Lower leg skin (tissue), 4 donors: ENCODE data around the gene TLR3. TPM values are rescaled to one million over a fixed set of nuclear protein-coding genes. Genes with fewer than 3 reads are reported as not detected.
"Not testable (repeated sequence)": the region's sequence is repeated elsewhere in the genome, so short reads cannot be mapped to it uniquely, and the experiment has no call there.

Experiments
- DNase-seq, 2 donors: peaks; one replicate each; pipeline ENCODE4 v3.0.0-alpha.2; 2019; ENCODE audit warnings: low spot score in 2 of 2
- H3K4me3 ChIP-seq: fragments of 200-600 bp; sonication (generic); 2 replicates; pipeline ENCODE4 v1.5.1; 2017; ENCODE audit warnings: mild to moderate bottlenecking, low read depth; ENCODE audit not compliant: poor library complexity, severe bottlenecking
- POLR2A ChIP-seq, 2 donors: fragments of 450-650 bp; IDR thresholded peaks; one replicate each; pipeline ENCODE4 v1.6.1; 2016 to 2017; ENCODE audit warnings: antibody characterized with exemption in 2 of 2, mild to moderate bottlenecking in 1 of 2, moderate library complexity in 1 of 2
- WGBS, 2 donors: methylation state at CpG; one replicate each; pipeline ENCODE4 v1.1.5; 2018; 5-methylcytosine and 5-hydroxymethylcytosine counted together
- intact Hi-C: fragments of 100-400 bp; cut with DNase I; formaldehyde crosslinking; loops from one replicate; pipeline ENCODE4 v1.15.0; 2023; ENCODE audit warnings: low total_unique reads
- total RNA-seq, 4 donors: library from RNA; depleted of rRNA; stranded (reverse); fragments of >200 nt; gene quantifications; one replicate each; pipeline ENCODE4 v1.1.0, GENCODE V29; 2016
- TF ChIP-seq, protein P1 (sequence below), 3 donors: fragments of 450-650 bp; IDR thresholded peaks; one replicate each; pipeline ENCODE4 v1.5.1; 2016; ENCODE audit warnings: antibody characterized with exemption in 3 of 3, mild to moderate bottlenecking in 3 of 3, moderate library complexity in 2 of 3

The TLR3 gene
- total RNA-seq, 4 donors from 2014 or later, result 3.8 to 6.4 (median 5.2) TPM

DNA sequence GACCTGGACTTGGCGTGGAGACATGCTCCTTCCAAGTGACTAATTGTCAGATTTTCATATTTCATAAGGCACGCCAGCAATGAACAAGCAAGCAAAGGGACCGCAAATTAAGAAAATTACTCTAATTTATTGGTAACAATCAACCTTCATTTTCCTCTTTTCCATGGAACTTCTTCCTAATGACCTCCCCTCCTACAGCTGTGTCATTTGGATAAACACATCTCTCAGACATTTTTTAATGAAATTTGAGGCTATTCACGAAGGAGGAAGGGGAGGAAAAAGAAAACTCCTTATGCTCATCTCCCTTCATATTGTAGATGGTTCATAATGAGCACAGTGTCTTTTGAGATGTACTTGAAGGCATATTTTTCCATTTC, 38.6 kb upstream of the TLR3 start:
- 10 to 16% methylated on average over 4 of the region's 4 CpGs for whole genome bisulfite sequencing, 2 donors
- intact Hi-C loops, result no loop called here
- no peak for DNase-seq
- H3K4me3 ChIP-seq, result no peak overlapping the region
- no peak for TF ChIP-seq POLR2A (IDR thresholded peaks at IDR 0.05)
- TF ChIP-seq, protein P1, sequence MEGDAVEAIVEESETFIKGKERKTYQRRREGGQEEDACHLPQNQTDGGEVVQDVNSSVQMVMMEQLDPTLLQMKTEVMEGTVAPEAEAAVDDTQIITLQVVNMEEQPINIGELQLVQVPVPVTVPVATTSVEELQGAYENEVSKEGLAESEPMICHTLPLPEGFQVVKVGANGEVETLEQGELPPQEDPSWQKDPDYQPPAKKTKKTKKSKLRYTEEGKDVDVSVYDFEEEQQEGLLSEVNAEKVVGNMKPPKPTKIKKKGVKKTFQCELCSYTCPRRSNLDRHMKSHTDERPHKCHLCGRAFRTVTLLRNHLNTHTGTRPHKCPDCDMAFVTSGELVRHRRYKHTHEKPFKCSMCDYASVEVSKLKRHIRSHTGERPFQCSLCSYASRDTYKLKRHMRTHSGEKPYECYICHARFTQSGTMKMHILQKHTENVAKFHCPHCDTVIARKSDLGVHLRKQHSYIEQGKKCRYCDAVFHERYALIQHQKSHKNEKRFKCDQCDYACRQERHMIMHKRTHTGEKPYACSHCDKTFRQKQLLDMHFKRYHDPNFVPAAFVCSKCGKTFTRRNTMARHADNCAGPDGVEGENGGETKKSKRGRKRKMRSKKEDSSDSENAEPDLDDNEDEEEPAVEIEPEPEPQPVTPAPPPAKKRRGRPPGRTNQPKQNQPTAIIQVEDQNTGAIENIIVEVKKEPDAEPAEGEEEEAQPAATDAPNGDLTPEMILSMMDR (IDR thresholded peaks at IDR 0.05), result no peak

DNA sequence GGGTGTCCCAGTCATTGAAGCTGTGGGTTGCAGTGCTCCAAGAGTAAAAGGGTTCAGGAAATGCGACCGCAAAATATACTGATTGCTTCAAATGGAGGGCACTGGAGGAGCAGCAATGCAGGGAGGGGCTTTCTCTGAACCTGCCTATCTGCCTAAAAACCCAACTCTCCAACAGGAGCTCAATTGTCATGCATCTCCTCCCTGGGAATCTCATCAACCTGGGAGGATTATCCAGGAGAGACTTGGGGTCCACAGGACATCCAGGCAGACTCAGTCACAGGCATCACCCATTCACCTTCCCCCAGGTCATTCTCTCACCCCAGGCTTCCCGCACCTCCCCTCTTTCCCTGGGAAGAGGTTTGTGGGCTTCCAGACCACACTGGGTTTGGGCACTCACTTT, 38.2 kb upstream of the TLR3 start:
- 58 to 66% methylated on average over 3 of the region's 3 CpGs for WGBS, 2 donors
- no peak for DNase-seq
- no peak overlapping the region for H3K4me3 ChIP-seq
- intact Hi-C loops, result no loop called here
- TF ChIP-seq POLR2A (IDR thresholded peaks at IDR 0.05), result no peak
- TF ChIP-seq, protein P1 (IDR thresholded peaks at IDR 0.05), result no peak

DNA sequence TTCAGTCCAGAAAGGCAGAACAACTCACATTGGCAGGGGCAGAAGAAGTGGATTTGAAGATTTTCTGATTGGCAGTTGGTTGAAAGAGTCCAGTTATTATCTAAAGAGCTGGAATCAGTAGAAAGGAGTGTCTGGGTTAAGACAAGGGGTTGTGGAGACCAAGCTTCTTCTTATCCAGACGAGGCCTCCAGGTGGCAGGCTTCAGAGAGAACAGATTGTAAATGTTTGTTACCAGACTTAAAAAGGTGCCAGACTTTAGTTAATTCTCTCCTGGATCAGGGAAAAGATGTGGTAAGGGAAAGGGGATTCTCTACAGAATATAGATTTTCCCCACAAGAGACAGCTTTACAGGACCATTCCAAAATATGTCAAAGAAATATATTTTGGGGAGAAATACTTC, 36.7 kb upstream of the TLR3 start:
- no peak for DNase-seq
- 46 to 70% methylated on average over 1 of the region's 1 CpG for WGBS, 2 donors
- no peak overlapping the region for H3K4me3 ChIP-seq
- intact Hi-C loops, result no loop called here
- TF ChIP-seq POLR2A (IDR thresholded peaks at IDR 0.05), result no peak
- TF ChIP-seq, protein P1 (IDR thresholded peaks at IDR 0.05), result no peak

DNA sequence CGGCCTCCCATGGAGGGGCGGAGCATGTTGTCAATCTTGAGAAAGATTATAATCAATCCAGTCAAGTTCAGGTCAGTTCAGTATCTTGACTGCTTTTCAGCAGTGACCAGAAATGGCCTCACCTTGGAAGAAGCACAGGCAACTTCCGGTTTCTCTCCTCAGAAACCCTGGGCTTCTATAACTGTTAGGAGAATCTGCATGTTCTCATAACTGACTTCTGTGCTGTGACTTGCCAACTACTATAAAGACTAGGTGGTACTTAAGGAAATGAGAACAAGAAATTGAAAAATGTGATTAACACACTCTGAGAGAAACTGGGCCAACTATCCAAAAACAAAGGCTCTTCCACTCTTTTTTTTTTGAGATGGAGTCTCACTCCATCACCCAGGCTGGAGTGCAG, 35.9 kb upstream of the TLR3 start:
- no peak for DNase-seq
- intact Hi-C loops, result no loop called here
- H3K4me3 ChIP-seq, result no peak overlapping the region
- no peak for TF ChIP-seq POLR2A (IDR thresholded peaks at IDR 0.05)
- TF ChIP-seq, protein P1 (IDR thresholded peaks at IDR 0.05), result no peak
- 95% methylated on average over 3 of the region's 3 CpGs for WGBS, 2 donors

DNA sequence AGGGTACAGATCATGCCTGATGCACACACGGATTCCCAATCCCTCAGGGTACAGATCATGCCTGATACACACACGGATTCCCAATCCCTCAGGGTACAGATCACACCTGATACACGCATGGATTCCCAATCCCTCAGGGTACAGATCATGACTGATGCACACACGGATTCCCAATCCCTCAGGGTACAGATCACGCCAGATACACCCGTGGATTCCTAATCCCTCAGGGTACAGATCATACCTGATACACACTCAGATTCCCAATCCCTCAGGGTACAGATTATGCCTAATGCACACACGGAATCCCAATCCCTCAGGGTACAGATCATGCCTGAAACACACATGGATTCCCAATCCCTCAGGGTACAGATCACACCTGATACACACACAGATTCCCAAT, 34.3 kb upstream of the TLR3 start:
- not testable (repeated sequence) for DNase-seq, H3K4me3 ChIP-seq
- intact Hi-C loops, result loop anchor here (5.0 kb wide), 1 partner anchor 392 kb away; no protein-coding TSS in a partner anchor
- 86 to 89% methylated on average over 7 of the region's 7 CpGs for WGBS, 2 donors

DNA sequence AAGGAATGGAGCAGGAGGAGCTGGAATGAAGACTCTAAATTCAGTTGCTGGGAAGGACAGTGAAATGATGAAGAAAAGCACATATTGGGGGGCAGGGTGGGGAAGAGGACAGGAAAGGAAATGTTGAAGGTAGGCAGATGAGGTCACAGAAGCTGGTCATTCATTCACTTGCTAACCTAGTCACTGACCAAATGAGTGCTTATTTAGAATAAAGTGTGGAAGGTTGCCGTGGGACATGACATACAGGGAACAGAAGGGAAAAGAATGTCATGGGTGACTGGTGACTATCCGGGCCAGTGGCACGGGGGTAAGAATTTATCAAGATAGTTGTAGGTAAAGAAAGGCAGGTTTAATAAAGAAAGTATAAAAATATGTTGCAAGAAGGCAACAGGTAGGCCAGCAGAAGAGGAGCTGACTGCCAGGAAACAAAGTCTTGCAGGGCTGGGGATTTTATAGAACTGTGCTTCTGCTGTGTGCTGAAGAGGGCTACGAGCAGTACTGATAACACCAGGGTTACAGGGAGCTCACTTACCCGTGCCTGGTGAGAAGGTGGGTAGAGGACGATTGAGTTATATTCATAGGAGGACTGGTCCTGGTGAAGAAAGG, 31.9 kb upstream of the TLR3 start:
- intact Hi-C loops, result loop anchor here (5.0 kb wide), 1 partner anchor 395 kb away; no protein-coding TSS in a partner anchor
- H3K4me3 ChIP-seq, result no peak overlapping the region
- no peak for TF ChIP-seq POLR2A (IDR thresholded peaks at IDR 0.05)
- TF ChIP-seq, protein P1 (IDR thresholded peaks at IDR 0.05), result no peak
- DNase-seq, result no peak
- WGBS, 2 donors, result 89 to 91% methylated on average over 6 of the region's 6 CpGs
